ENCODE measurements around the gene WDR47. TPM values are rescaled to one million over a fixed set of nuclear protein-coding genes. Genes with fewer than 3 reads are reported as not detected.

WDR47 gene
- total RNA-seq, 1 experiment from 2014 or later = 9.3 TPM

GRCh38 chr1:109061183-109061582 is 19.3 kb upstream of the WDR47 start:
- no peaks in the 10 kb centered on the region for H3K27me3 ChIP-seq (ENCODE audit: insufficient read depth, low read length)
- intact Hi-C loops (cut with micrococcal nuclease) = no loop called here
- peaks cover 6 to 9% of the 10 kb centered on the region in 2 experiments; a peak in 3 of 4 replicates for H3K36me3 ChIP-seq (ENCODE audit: control insufficient read depth in 1 of 2, insufficient read depth in 2 of 2, low read length in 2 of 2)
- 0 out of 2 replicates have a peak, but pooled peaks cover 3% of the 10 kb centered on the region for H3K79me2 ChIP-seq (ENCODE audit: insufficient read depth, low read length)
- CTCF ChIA-PET = no interaction called here
- no peaks in the 10 kb centered on the region for H3K4me1 ChIP-seq (ENCODE audit: control insufficient read depth in 1 of 2, insufficient read depth in 2 of 2, low read length in 2 of 2)
- H3K27ac ChIP-seq (ENCODE audit: low read depth, low read length) = no peak overlapping the region
- H4K20me1 ChIP-seq (ENCODE audit: insufficient read depth) = no peaks in the 10 kb centered on the region; the same call in 1 of the 2 replicates
- no peak for TF ChIP-seq ZFX (IDR thresholded peaks at IDR 0.05)
- TF ChIP-seq RAD21 (IDR thresholded peaks at IDR 0.05; ENCODE audit: low read depth) = no peak
- no peak for TF ChIP-seq REST (IDR thresholded peaks at IDR 0.05; ENCODE audit: low read depth)
- no peak for TF ChIP-seq CEBPB (IDR thresholded peaks at IDR 0.05; ENCODE audit: low read depth)
- TF ChIP-seq ZNF274 (IDR thresholded peaks at IDR 0.05; ENCODE audit: low read depth, low read length) = no peak
- TF ChIP-seq POLR2A (IDR thresholded peaks at IDR 0.05; ENCODE audit: borderline replicate concordance, extremely low read depth, insufficient read depth, insufficient read length) = no peak
- no peak for TF ChIP-seq ATF3 (IDR thresholded peaks at IDR 0.05)
- RAD21 ChIA-PET (ENCODE audit: low non-redundant PET in 1 of 2, low total read pairs in 2 of 2, uncharacterized antibody in 2 of 2, unreplicated experiment in 2 of 2) = no interaction called here
- POLR2A ChIA-PET = interaction anchor here (0.8 to 2.3 kb wide), 2 partner anchors 15 to 19 kb away, joined by 3 to 7 read pairs; partner anchors contain the start of genes TAF13 and WDR47
- no peaks in the 10 kb centered on the region for H3K9me3 ChIP-seq (ENCODE audit: control insufficient read depth in 1 of 2, insufficient read depth in 1 of 2, low read depth in 1 of 2, low read length in 2 of 2)
- ATAC-seq (no peak), DNase-seq (ENCODE audit: low read depth, low spot score) (no peak)
- no TSS peak for BruUV-seq (replicated peaks)
- H3K9ac ChIP-seq (ENCODE audit: low read length) = no peak overlapping the region
- no peaks in the 10 kb centered on the region; the same call in 1 of the 2 replicates for H3K9me2 ChIP-seq (ENCODE audit: insufficient read depth)
- H3K4me3 ChIP-seq (replicated peaks in 1 of 2; ENCODE audit: low read depth in 1 of 2, low read length in 2 of 2) = no peak overlapping the region
- H2AFZ ChIP-seq (ENCODE audit: low read depth, low read length, poor library complexity, severe bottlenecking) = no peak overlapping the region
- no peak overlapping the region for H3K4me2 ChIP-seq (ENCODE audit: low read length)
